ENCODE results near the gene KCTD16. TPM values are rescaled to one million over a fixed set of nuclear protein-coding genes. Genes with fewer than 3 reads are reported as not detected.
A peak's percentile ranks its signal among the peaks of the same experiment; 100 is the strongest.

KCTD16 gene
- total RNA-seq, 4 donors from 2014 or later, result not detected

DNA sequence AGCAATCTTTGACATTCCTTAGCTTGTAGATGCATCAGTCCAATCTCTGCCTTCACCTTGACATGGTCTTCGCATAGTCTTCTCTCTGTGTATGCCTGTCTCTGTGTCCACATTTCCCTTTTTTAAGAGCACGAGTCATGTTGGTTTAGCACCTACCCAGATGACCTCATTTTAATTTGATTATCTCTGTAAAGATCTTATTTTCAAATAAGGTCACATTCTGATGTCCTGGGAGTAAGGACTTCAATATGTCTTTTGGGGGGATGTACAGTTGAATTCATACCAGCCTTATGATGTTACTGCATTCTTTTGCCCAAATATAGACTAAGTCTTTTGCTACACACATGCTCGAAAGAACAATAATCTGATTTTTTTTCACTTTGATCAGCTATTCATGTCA, 6.9 kb downstream of the KCTD16 start:
- WGBS, 2 donors, result 66 to 75% methylated on average over 3 of the region's 3 CpGs
- H3K36me3 ChIP-seq, result no peaks in the 10 kb centered on the region
- H3K27me3 ChIP-seq, result peaks cover 0 to 6% (median 0%) of the 10 kb centered on the region in 4 donors
- TF ChIP-seq POLR2A (IDR thresholded peaks at IDR 0.05), result no peak
- TF ChIP-seq, protein P1, sequence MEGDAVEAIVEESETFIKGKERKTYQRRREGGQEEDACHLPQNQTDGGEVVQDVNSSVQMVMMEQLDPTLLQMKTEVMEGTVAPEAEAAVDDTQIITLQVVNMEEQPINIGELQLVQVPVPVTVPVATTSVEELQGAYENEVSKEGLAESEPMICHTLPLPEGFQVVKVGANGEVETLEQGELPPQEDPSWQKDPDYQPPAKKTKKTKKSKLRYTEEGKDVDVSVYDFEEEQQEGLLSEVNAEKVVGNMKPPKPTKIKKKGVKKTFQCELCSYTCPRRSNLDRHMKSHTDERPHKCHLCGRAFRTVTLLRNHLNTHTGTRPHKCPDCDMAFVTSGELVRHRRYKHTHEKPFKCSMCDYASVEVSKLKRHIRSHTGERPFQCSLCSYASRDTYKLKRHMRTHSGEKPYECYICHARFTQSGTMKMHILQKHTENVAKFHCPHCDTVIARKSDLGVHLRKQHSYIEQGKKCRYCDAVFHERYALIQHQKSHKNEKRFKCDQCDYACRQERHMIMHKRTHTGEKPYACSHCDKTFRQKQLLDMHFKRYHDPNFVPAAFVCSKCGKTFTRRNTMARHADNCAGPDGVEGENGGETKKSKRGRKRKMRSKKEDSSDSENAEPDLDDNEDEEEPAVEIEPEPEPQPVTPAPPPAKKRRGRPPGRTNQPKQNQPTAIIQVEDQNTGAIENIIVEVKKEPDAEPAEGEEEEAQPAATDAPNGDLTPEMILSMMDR (IDR thresholded peaks at IDR 0.05), result no peak
- H3K4me1 ChIP-seq, result no peaks in the 10 kb centered on the region
- H3K9me3 ChIP-seq, result no peaks in the 10 kb centered on the region
- intact Hi-C loops (cut with DNase I), result no loop called here
- DNase-seq, result no peak
- no peak overlapping the region for H3K4me3 ChIP-seq
- no peak overlapping the region for H3K27ac ChIP-seq

DNA sequence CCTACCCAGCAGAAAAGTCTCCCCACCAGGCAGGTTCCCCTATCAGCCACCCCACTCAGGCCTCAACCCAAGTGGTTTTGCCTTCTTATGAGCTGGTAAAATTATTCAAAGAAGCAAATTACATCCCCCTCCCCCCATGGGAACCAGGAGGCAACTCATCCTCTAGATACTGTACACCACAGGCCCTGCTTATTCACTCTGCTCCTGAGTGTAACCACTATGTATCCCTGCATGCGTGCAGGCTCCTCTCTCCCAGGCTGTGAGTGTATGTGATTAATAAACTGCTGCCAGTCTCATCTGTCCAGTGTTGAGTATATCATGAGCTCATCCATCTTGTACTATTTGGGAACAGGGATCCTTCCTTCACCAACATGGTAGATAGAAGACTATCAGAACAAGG, 8.6 kb downstream of the KCTD16 start:
- intact Hi-C loops (cut with DNase I), result no loop called here
- TF ChIP-seq, protein P1 (IDR thresholded peaks at IDR 0.05), result no peak
- TF ChIP-seq POLR2A (IDR thresholded peaks at IDR 0.05), result no peak
- H3K27ac ChIP-seq, result no peak overlapping the region
- H3K27me3 ChIP-seq, result peaks cover 0 to 6% (median 0%) of the 10 kb centered on the region in 4 donors
- 100% methylated on average over 1 of the region's 1 CpG for WGBS, 2 donors
- no peak for DNase-seq
- H3K36me3 ChIP-seq, result no peaks in the 10 kb centered on the region
- no peaks in the 10 kb centered on the region for H3K9me3 ChIP-seq
- no peak overlapping the region for H3K4me3 ChIP-seq
- H3K4me1 ChIP-seq, result no peaks in the 10 kb centered on the region

DNA sequence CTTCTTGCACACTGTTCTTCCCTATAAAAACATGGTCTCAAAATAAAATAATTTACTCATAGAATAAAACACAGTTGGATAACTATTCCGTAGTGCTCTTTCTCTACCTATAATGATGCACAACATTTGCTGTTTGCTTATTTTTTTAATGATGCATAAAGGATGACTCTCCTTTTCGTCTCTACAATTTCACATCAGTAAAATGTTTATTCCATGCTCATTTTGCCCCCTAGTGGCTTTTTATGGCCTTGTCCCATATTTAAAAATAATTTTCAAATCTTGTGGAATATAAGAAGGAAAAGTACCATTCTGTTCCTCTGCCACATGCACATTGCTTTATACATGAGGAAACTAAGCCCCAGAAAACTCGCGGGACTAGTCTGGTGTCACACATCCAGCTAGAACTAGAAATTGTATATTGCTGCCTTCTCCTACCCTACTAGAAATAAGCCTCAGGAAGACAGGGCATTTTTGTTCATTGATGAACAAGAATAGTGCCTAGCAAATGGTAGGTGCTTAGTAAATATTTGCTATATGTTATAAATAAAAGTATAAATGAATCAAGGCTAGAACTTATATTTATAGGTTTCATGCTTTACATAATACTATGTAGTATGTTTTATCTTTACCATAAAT, 12.7 kb downstream of the KCTD16 start:
- 16 to 18% methylated on average over 4 of the region's 4 CpGs for WGBS, 2 donors
- H3K4me3 ChIP-seq, result no peak overlapping the region
- no peaks in the 10 kb centered on the region for H3K36me3 ChIP-seq
- no peaks in the 10 kb centered on the region for H3K9me3 ChIP-seq
- DNase-seq, result no peak
- H3K27me3 ChIP-seq, result no peaks in the 10 kb centered on the region
- H3K4me1 ChIP-seq, result peaks cover 0 to 13% (median 5%) of the 10 kb centered on the region in 3 donors
- no peak overlapping the region for H3K27ac ChIP-seq
- intact Hi-C loops (cut with DNase I), result no loop called here
- TF ChIP-seq POLR2A (IDR thresholded peaks at IDR 0.05), result no peak
- TF ChIP-seq, protein P1 (IDR thresholded peaks at IDR 0.05), result peak; percentile 46 to 75 (median 66)

DNA sequence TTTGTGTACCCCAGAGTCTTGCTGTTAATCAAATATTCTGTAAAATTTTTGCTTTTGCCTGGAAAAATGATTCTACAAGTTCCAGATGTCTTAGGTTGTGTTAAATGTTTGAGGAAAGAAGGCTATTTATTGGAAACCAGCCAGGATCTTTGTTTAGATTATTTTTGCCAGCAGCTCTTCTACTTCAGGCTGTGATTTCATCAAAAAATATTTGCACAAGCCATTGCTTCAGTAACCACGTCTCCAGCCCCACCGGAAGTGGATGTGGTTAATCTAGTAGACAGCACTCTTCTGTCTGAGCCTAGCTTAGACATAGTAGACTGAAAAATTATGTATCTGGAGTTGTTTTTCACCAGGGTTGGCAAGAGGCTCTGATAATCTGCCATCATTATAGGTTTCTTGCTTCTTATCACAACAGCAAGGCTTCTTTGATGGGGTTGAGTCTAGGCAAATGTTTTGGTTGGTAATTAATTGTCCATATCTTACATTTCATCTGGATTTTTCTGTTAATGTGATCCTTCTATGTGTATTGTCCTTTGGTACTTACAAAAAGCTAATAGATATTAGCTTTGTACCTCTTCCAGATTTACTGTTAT, 17.1 kb downstream of the KCTD16 start:
- Histone ChIP-seq H3K4me3 (no peak overlapping the region), H3K27ac (peak overlapping the region in 3 of 4 donors; percentile 31 to 54 (median 37)), H3K4me1 (peaks cover 0 to 28% (median 5%) of the 10 kb centered on the region in 3 donors), H3K36me3 (no peaks in the 10 kb centered on the region), H3K9me3 (no peaks in the 10 kb centered on the region), H3K27me3 (no peaks in the 10 kb centered on the region)
- peak; percentile 24 for DNase-seq
- TF ChIP-seq POLR2A (IDR thresholded peaks at IDR 0.05), result no peak
- TF ChIP-seq, protein P1 (IDR thresholded peaks at IDR 0.05), result no peak
- WGBS, 2 donors, result 3 to 5% methylated on average over 2 of the region's 2 CpGs
- intact Hi-C loops (cut with DNase I), result no loop called here

DNA sequence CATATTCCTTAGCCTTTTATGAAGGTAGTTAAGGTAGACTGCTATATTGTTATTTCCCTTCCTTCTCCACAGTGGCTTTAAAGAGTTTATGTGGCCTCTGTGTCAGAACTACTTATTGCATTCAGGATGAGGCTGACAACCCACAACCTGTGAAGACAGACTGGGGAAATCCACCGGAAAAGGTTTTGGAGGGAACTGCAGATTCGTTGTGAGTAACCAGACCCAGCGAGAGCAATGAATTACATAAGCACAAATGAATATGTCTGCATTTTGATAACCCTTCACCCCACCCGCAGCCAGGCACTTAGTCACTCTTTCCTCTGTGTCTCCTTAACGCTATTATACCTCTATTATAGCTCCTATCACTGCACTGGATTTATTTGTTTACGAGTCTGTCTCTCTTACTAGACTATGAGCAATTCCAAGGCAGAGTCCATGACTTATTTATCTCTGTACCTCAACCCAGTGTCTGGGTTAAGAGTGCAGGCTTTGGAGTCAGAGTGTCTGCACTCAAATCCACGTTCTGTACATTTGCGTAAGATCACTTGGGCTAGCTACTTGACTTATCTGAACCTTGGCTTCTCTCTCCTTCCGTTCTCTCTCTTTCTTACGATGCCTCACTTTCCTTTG, 19.2 kb downstream of the KCTD16 start:
- H3K4me3 ChIP-seq, result no peak overlapping the region
- H3K9me3 ChIP-seq, result no peaks in the 10 kb centered on the region
- TF ChIP-seq POLR2A (IDR thresholded peaks at IDR 0.05), result no peak
- TF ChIP-seq, protein P1 (IDR thresholded peaks at IDR 0.05), result no peak
- H3K27me3 ChIP-seq, result peaks cover 0 to 16% (median 0%) of the 10 kb centered on the region in 4 donors
- 41 to 56% methylated on average over 10 of the region's 10 CpGs for WGBS, 2 donors
- intact Hi-C loops (cut with DNase I), result no loop called here
- H3K4me1 ChIP-seq, result peaks cover 0 to 28% (median 5%) of the 10 kb centered on the region in 3 donors
- DNase-seq, result no peak
- H3K36me3 ChIP-seq, result no peaks in the 10 kb centered on the region
- H3K27ac ChIP-seq, result peak overlapping the region in 1 of 4 donors; percentile 36
